HepG2 (cell line): ENCODE measurements around the gene CNTRL. TPM values are rescaled to one million over a fixed set of nuclear protein-coding genes. Genes with fewer than 3 reads are reported as not detected.

Source experiments
- ATAC-seq: fragments of 200-7000 bp; cut with Tn5 transposase; 3 replicates; pipeline ENCODE4 v1.9.1; 2020; ENCODE audit warnings: mild to moderate bottlenecking, moderate library complexity
- BruUV-seq: library from RNA; stranded (reverse); fragments of 400-500 nt; replicated peaks from 2 replicates; lab custom pipeline; 2021; lab: Mats Ljungman, UMichigan
- CTCF ChIA-PET: fragments of 300-600 bp; formaldehyde crosslinking; extraction: SDS; loops from one replicate; lab custom pipeline; 2021; ENCODE audit warnings: low total read pairs, inconsistent platforms, low intra/inter-chr PET ratio; lab: Yijun Ruan, JAX
- POLR2A ChIA-PET: fragments of 350-600 bp; sonication (Branson Sonifier 250); formaldehyde crosslinking; loops from one replicate; lab custom pipeline; 2020; ENCODE audit warnings: antibody characterized with exemption, inconsistent platforms; lab: Yijun Ruan, JAX
- DNase-seq: peaks from one replicate; pipeline ENCODE4 v3.0.0-alpha.2; 2015; ENCODE audit warnings: low spot score
- FAIRE-seq: peaks from 3 replicates; lab custom pipeline; 2011; peaks lifted over from hg19 to GRCh38; lab: Jason Lieb, UNC
- H2AFZ ChIP-seq: one replicate; pipeline ENCODE4 v1.6.1; 2011; ENCODE audit warnings: low read length, inconsistent platforms
- H3K27ac ChIP-seq: fragments of 300-600 bp; 3 replicates; pipeline ENCODE4 v1.8.0; 2011; ENCODE audit warnings: mixed run types, mild to moderate bottlenecking, mixed read lengths, low read length, inconsistent platforms; ENCODE audit not compliant: insufficient read depth; ENCODE audit errors: extremely low read length
- H3K27me3 ChIP-seq, 2 experiments: fragments of 200-600 bp in 1 of 2; 2 replicates in 1 of 2; 3 replicates in 1 of 2; pipeline versions ENCODE4 v1.6.0 to v1.8.0; 2011; ENCODE audit warnings: low read length in 2 of 2, mild to moderate bottlenecking in 2 of 2, moderate library complexity in 2 of 2, inconsistent platforms in 1 of 2; ENCODE audit not compliant: insufficient read depth in 2 of 2, control insufficient read depth in 1 of 2
- H3K36me3 ChIP-seq, 2 experiments: fragments of 200-600 bp in 1 of 2; replicated peaks in 1 of 2; 2 replicates in 1 of 2; 3 replicates in 1 of 2; pipeline versions ENCODE4 v1.5.1 to v1.8.0; 2011; ENCODE audit warnings: low read length in 2 of 2, inconsistent platforms in 1 of 2; ENCODE audit not compliant: insufficient read depth in 2 of 2, control insufficient read depth in 1 of 2
- H3K4me1 ChIP-seq: 2 replicates; pipeline ENCODE4 v1.5.1; 2012; ENCODE audit warnings: low read length, inconsistent platforms; ENCODE audit not compliant: insufficient read depth
- H3K4me2 ChIP-seq: 2 replicates; pipeline ENCODE4 v1.6.0; 2011; ENCODE audit warnings: low read depth, low read length, inconsistent platforms
- H3K4me3 ChIP-seq, 3 experiments: fragments of 200-600 bp in 1 of 3; sonication (generic), shearing (Covaris generic) in 1 of 3; replicated peaks in 1 of 3; 2 replicates each; pipeline ENCODE4 v1.5.1; 2011 to 2016; ENCODE audit warnings: low read length in 3 of 3, inconsistent platforms in 2 of 3, low read depth in 2 of 3, mild to moderate bottlenecking in 2 of 3, control low read depth in 1 of 3, mixed read lengths in 1 of 3; ENCODE audit not compliant: insufficient read depth in 1 of 3
- H3K79me2 ChIP-seq: one replicate; pipeline ENCODE4 v1.6.1; 2011; ENCODE audit warnings: low read length, inconsistent platforms; ENCODE audit not compliant: insufficient read depth
- H3K9ac ChIP-seq: 2 replicates; pipeline ENCODE4 v1.6.0; 2011; ENCODE audit warnings: mild to moderate bottlenecking, low read depth, low read length, inconsistent platforms; ENCODE audit not compliant: insufficient read depth
- H3K9me3 ChIP-seq: 2 replicates; pipeline ENCODE4 v1.5.1; 2012; ENCODE audit warnings: mild to moderate bottlenecking, low read length
- H4K20me1 ChIP-seq: 2 replicates; pipeline ENCODE4 v1.6.0; 2011; ENCODE audit warnings: inconsistent platforms, mild to moderate bottlenecking, low read length, moderate library complexity; ENCODE audit not compliant: insufficient read depth
- ETV5 ChIP-seq: IDR thresholded peaks from 2 replicates; pipeline ENCODE4 v1.6.1; 2018; ENCODE audit warnings: missing biosample characterization, missing genetic modification reagents, inconsistent platforms, borderline replicate concordance
- JDP2 ChIP-seq: sonication (generic); formaldehyde crosslinking; IDR thresholded peaks from 2 replicates; pipeline ENCODE4 v1.8.1; 2022; ENCODE audit warnings: missing genetic modification reagents, borderline replicate concordance
- KDM3A ChIP-seq: IDR thresholded peaks from 2 replicates; pipeline ENCODE4 v1.6.1; 2018; ENCODE audit warnings: low read depth, missing compliant biosample characterization
- KLF6 ChIP-seq: IDR thresholded peaks from 2 replicates; pipeline ENCODE4 v1.8.0; 2016; ENCODE audit warnings: missing biosample characterization, missing genetic modification reagents
- MAFG ChIP-seq: sonication (generic); formaldehyde crosslinking; IDR thresholded peaks from 2 replicates; pipeline ENCODE4 v1.5.1; 2020; ENCODE audit warnings: mild to moderate bottlenecking, missing genetic modification reagents
- MED8 ChIP-seq: sonication (generic); formaldehyde crosslinking; IDR thresholded peaks from 2 replicates; pipeline ENCODE4 v1.8.1; 2023; ENCODE audit warnings: mild to moderate bottlenecking, missing genetic modification reagents; ENCODE audit not compliant: insufficient replicate concordance
- MYC ChIP-seq: sonication (generic); formaldehyde crosslinking; IDR thresholded peaks from 2 replicates; pipeline ENCODE4 v1.9.0; 2021; ENCODE audit warnings: missing genetic modification reagents, borderline replicate concordance
- ONECUT2 ChIP-seq: sonication (generic); formaldehyde crosslinking; IDR thresholded peaks from 2 replicates; pipeline ENCODE4 v1.4.0; 2020; ENCODE audit warnings: missing genetic modification reagents
- SKIL ChIP-seq: sonication (generic); formaldehyde crosslinking; IDR thresholded peaks from 2 replicates; pipeline ENCODE4 v1.8.0; 2022; ENCODE audit warnings: missing genetic modification reagents, mild to moderate bottlenecking, moderate library complexity, borderline replicate concordance
- SMC3 ChIP-seq: IDR thresholded peaks from 2 replicates; pipeline ENCODE4 v1.6.1; 2011; ENCODE audit warnings: low read length, improper control_type of control experiment
- XRCC5 ChIP-seq: fragments of 200-400 bp; formaldehyde crosslinking; optimal IDR thresholded peaks from 2 replicates; pipeline ENCODE3; 2017; ENCODE audit warnings: mild to moderate bottlenecking, low read length
- ZBTB10 ChIP-seq: sonication (generic); formaldehyde crosslinking; IDR thresholded peaks from 2 replicates; pipeline ENCODE4 v1.4.0; 2020; ENCODE audit warnings: missing genetic modification reagents, borderline replicate concordance
- ZNF550 ChIP-seq: sonication (generic); formaldehyde crosslinking; IDR thresholded peaks from 2 replicates; pipeline ENCODE4 v1.4.0; 2020; ENCODE audit warnings: mild to moderate bottlenecking, missing genetic modification reagents, borderline replicate concordance
- ZNF652 ChIP-seq: IDR thresholded peaks from 2 replicates; pipeline ENCODE4 v1.6.1; 2016; ENCODE audit warnings: low read depth, borderline replicate concordance
- ZNF674 ChIP-seq: sonication (generic); formaldehyde crosslinking; IDR thresholded peaks from 2 replicates; pipeline ENCODE4 v1.5.0; 2020; ENCODE audit warnings: low read depth, mild to moderate bottlenecking, missing genetic modification reagents
- WGBS: methylation state at CpG from one replicate; pipeline ENCODE4 v1.1.6; 2017; ENCODE audit warnings: low lambda C conversion rate; 5-methylcytosine and 5-hydroxymethylcytosine counted together
- in situ Hi-C: cut with HindIII; loops from 2 replicates; pipeline ENCODE4 v1.10.0; 2017; ENCODE audit warnings: low pct_unique_long_range_greater_than_20kb; ENCODE audit not compliant: extremely low pct_ligation_motif_present
- intact Hi-C: fragments of 100-400 bp; cut with micrococcal nuclease; formaldehyde crosslinking; loops from one replicate; pipeline ENCODE4 v1.10.0; 2022; ENCODE audit not compliant: unreplicated experiment
- polyA plus RNA-seq, 8 experiments: library from polyadenylated mRNA; depleted of rRNA in 3 of 8; stranded (reverse) in 7 of 8; unstranded in 1 of 8; fragments of >200 nt; fragmentation: Illumina TruSeq in 4 of 8; extraction: Trizol in 4 of 8; gene quantifications; 2 replicates each; pipeline versions ENCODE4 v1.2.1 to v1.2.3, GENCODE V29; 2011 to 2016; ENCODE audit warnings: low read depth in 4 of 8, missing spikeins in 1 of 8, mixed read lengths in 1 of 8; ENCODE audit not compliant: insufficient read depth in 1 of 8
- total RNA-seq, 5 experiments: library from RNA; depleted of rRNA; stranded (reverse); fragments of >200 nt; fragmentation: Illumina TruSeq; extraction: Trizol; gene quantifications; 2 replicates each; pipeline ENCODE4 v1.2.3, GENCODE V29; 2016; ENCODE audit warnings: low read depth in 1 of 5
- TF ChIP-seq, protein P1 (sequence below): sonication (generic); formaldehyde crosslinking; IDR thresholded peaks from 2 replicates; pipeline ENCODE4 v1.5.0; 2020; ENCODE audit warnings: mild to moderate bottlenecking, missing genetic modification reagents, borderline replicate concordance

Gene CNTRL
- total and polyA plus RNA-seq, 2 of the 13 experiments (the other 11 are each of a cell fraction or from before 2014, with no cell fraction given) = 7.5 to 11.8 TPM

GRCh38 chr9:121173501-121173900 is 98.7 kb downstream of the CNTRL start:
- H3K27me3 ChIP-seq = no peaks in the 10 kb centered on the region
- H3K4me3 ChIP-seq = no peak overlapping the region
- no peaks in the 10 kb centered on the region for H3K9me3 ChIP-seq
- FAIRE-seq = no peak
- TF ChIP-seq MYC (CRISPR knock-in tag) = no peak
- TF ChIP-seq XRCC5 = no peak
- no peak for TF ChIP-seq ONECUT2 (CRISPR knock-in tag)
- no peak for TF ChIP-seq ZBTB10 (CRISPR knock-in tag)
- TF ChIP-seq ZNF674 (CRISPR knock-in tag) = no peak
- TF ChIP-seq KLF6 (CRISPR knock-in tag) = no peak
- TF ChIP-seq, protein P1, sequence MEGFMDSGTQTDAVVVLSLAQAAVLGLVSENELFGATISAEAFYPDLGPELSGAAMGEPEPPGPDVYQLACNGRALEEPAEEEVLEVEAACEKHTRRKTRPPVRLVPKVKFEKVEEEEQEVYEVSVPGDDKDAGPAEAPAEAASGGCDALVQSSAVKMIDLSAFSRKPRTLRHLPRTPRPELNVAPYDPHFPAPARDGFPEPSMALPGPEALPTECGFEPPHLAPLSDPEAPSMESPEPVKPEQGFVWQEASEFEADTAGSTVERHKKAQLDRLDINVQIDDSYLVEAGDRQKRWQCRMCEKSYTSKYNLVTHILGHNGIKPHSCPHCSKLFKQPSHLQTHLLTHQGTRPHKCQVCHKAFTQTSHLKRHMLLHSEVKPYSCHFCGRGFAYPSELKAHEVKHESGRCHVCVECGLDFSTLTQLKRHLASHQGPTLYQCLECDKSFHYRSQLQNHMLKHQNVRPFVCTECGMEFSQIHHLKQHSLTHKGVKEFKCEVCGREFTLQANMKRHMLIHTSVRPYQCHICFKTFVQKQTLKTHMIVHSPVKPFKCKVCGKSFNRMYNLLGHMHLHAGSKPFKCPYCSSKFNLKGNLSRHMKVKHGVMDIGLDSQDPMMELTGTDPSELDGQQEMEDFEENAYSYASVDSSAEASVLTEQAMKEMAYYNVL = no peak
- TF ChIP-seq SMC3 = no peak
- TF ChIP-seq ZNF550 = no peak
- no peak for TF ChIP-seq KDM3A (CRISPR knock-in tag)
- no peak for TF ChIP-seq JDP2 (CRISPR knock-in tag)
- TF ChIP-seq SKIL (CRISPR knock-in tag) = no peak
- TF ChIP-seq ETV5 (CRISPR knock-in tag) = no peak
- TF ChIP-seq MED8 (CRISPR knock-in tag) = no peak
- TF ChIP-seq ZNF652 (CRISPR knock-in tag) = no peak
- no peak for TF ChIP-seq MAFG
- TF ChIP-seq, all 625 proteins: peak for 0
- DNase-seq = no peak
- 98% methylated on average over 7 of the region's 7 CpGs for WGBS
- intact Hi-C loops (no loop called here), in situ Hi-C loops (no loop called here)
- no TSS peak for BruUV-seq
- no peak overlapping the region for H3K9ac ChIP-seq
- no peak overlapping the region for H3K4me2 ChIP-seq
- ChIA-PET POLR2A (no interaction called here), CTCF (no interaction called here)
- H3K4me1 ChIP-seq = peaks cover 8% of the 10 kb centered on the region
- peaks cover 5 to 35% of the 10 kb centered on the region in 2 experiments; a peak in 4 of 5 replicates for H3K36me3 ChIP-seq
- no peak overlapping the region for H3K27ac ChIP-seq
- H2AFZ ChIP-seq = no peak overlapping the region
- no peak for ATAC-seq
- H4K20me1 ChIP-seq = no peaks in the 10 kb centered on the region
- H3K79me2 ChIP-seq = no peaks in the 10 kb centered on the region
